Measurements from ENCODE around the gene NUTM1.

The NUTM1 gene

GRCh38 chr15:34332553-34333120, 10.5 kb upstream of the NUTM1 start:
- TF ChIP-seq CTCF (IDR thresholded peaks at IDR 0.05): no peak

- TF ChIP-seq CTCF (IDR thresholded peaks at IDR 0.05): no peak
These were observed 8.4 kb upstream of the NUTM1 start for GRCh38 chr15:34334672-34335071.

- no peak for TF ChIP-seq CTCF (IDR thresholded peaks at IDR 0.05)
These were observed 7.7 kb upstream of the NUTM1 start for GRCh38 chr15:34335176-34336032.

GRCh38 chr15:34336231-34336990, 6.7 kb upstream of the NUTM1 start:
- no peak for TF ChIP-seq CTCF (IDR thresholded peaks at IDR 0.05)

- TF ChIP-seq CTCF (IDR thresholded peaks at IDR 0.05): no peak
These were observed 6.0 kb upstream of the NUTM1 start for GRCh38 chr15:34336991-34337556.

GRCh38 chr15:34337557-34338306, 5.4 kb upstream of the NUTM1 start, which contains the start of gene SLC12A6:
Gene SLC12A6 (minus strand): TSS chr15:34337781. CDS start chr15:34336680, 1,101 bp downstream.
- no peak for TF ChIP-seq CTCF (IDR thresholded peaks at IDR 0.05)

GRCh38 chr15:34338347-34338746, 4.8 kb upstream of the NUTM1 start:
- no peak for TF ChIP-seq CTCF (IDR thresholded peaks at IDR 0.05)

Data from LNCAP (cell line).